Upper lobe of right lung (tissue), 1 donor: ENCODE data around the gene GNAO1. TPM values are rescaled to one million over a fixed set of nuclear protein-coding genes. Genes with fewer than 3 reads are reported as not detected.

Experiments used
- ATAC-seq: fragments of 200-7000 bp; cut with Tn5 transposase; one replicate; pipeline ENCODE4 v1.9.1; 2020; ENCODE audit warnings: mild to moderate bottlenecking, moderate library complexity
- DNase-seq: peaks from one replicate; pipeline ENCODE4 v3.0.0-alpha.2; 2020
- H3K27ac ChIP-seq: fragments of 200-600 bp; one replicate; pipeline ENCODE4 v1.8.0; 2022
- H3K27me3 ChIP-seq: fragments of 200-600 bp; one replicate; pipeline ENCODE4 v1.8.0; 2022; ENCODE audit warnings: mild to moderate bottlenecking
- H3K36me3 ChIP-seq: fragments of 200-600 bp; one replicate; pipeline ENCODE4 v1.8.0; 2022
- H3K4me1 ChIP-seq: fragments of 200-600 bp; one replicate; pipeline ENCODE4 v1.8.0; 2022
- H3K4me3 ChIP-seq: fragments of 200-600 bp; one replicate; pipeline ENCODE4 v1.8.0; 2022; ENCODE audit warnings: mild to moderate bottlenecking
- H3K9me3 ChIP-seq: fragments of 200-600 bp; one replicate; pipeline ENCODE4 v1.8.0; 2022
- CTCF ChIP-seq: fragments of 200-600 bp; IDR thresholded peaks from one replicate; pipeline ENCODE4 v1.8.0; 2022; ENCODE audit warnings: antibody characterized with exemption
- intact Hi-C: fragments of 100-400 bp; cut with DNase I; formaldehyde crosslinking; loops from one replicate; pipeline ENCODE4 v1.11.0; 2022
- long read RNA-seq: library from polyadenylated mRNA; unstranded; transcript quantifications from one replicate; pipeline ENCODE4 v2.0.0, GENCODE V29; 2021
- total RNA-seq: library from RNA; stranded (reverse); fragmentation: NEBNext Ultra II Directional; extraction: Animal tissue kit (Norgen Biotek cat#: 25700); gene quantifications from one replicate; pipeline ENCODE4 v1.2.1, GENCODE V29; 2021
- donor health status: DM: no; HTN: yes; CAD: no; lungs with severe emphysema.

The GNAO1 gene
- 1.8 TPM for total RNA-seq
- long read RNA-seq: 0 reads

- no peaks in the 10 kb centered on the region for H3K9me3 ChIP-seq
- H3K27ac ChIP-seq: no peak within 1 kb of the TSS
- H3K27me3 ChIP-seq: peaks cover 58% of the 10 kb centered on the region
- intact Hi-C loops: no loop called here
- H3K36me3 ChIP-seq: no peaks in the 10 kb centered on the region
- peak; percentile 76 for DNase-seq
- peak within 1 kb of the TSS; percentile 57 for H3K4me3 ChIP-seq
- H3K4me1 ChIP-seq: peaks cover 14% of the 10 kb centered on the region
- no peak for TF ChIP-seq CTCF
- ATAC-seq: peak; percentile 89
Measured at GRCh38 chr16:56191156-56191815, at the start of gene GNAO1. TSS of gene GNAO1 (plus strand) at chr16:56191489. CDS start at chr16:56192236, 747 bp downstream.

GRCh38 chr16:56143666-56144065 is 47.6 kb upstream of the GNAO1 start:
- Histone ChIP-seq H3K27me3 (no peaks in the 10 kb centered on the region), H3K4me1 (no peaks in the 10 kb centered on the region), H3K4me3 (no peak overlapping the region), H3K9me3 (no peaks in the 10 kb centered on the region), H3K27ac (no peak overlapping the region), H3K36me3 (no peaks in the 10 kb centered on the region)
- DNase-seq (no peak), ATAC-seq (no peak)
- intact Hi-C loops: no loop called here
- TF ChIP-seq CTCF: no peak

GRCh38 chr16:56145369-56145768 is 45.9 kb upstream of the GNAO1 start:
- ATAC-seq: no peak
- Histone ChIP-seq H3K9me3 (no peaks in the 10 kb centered on the region), H3K36me3 (no peaks in the 10 kb centered on the region), H3K27me3 (no peaks in the 10 kb centered on the region), H3K4me3 (no peak overlapping the region), H3K4me1 (no peaks in the 10 kb centered on the region), H3K27ac (no peak overlapping the region)
- no peak for TF ChIP-seq CTCF
- DNase-seq: no peak
- intact Hi-C loops: no loop called here

GRCh38 chr16:56151621-56152020 is 39.7 kb upstream of the GNAO1 start:
- H3K27me3 ChIP-seq: no peaks in the 10 kb centered on the region
- no peak overlapping the region for H3K27ac ChIP-seq
- no peak for TF ChIP-seq CTCF
- H3K4me1 ChIP-seq: no peaks in the 10 kb centered on the region
- intact Hi-C loops: no loop called here
- no peak overlapping the region for H3K4me3 ChIP-seq
- ATAC-seq (no peak), DNase-seq (no peak)
- no peaks in the 10 kb centered on the region for H3K9me3 ChIP-seq
- H3K36me3 ChIP-seq: no peaks in the 10 kb centered on the region

GRCh38 chr16:56161658-56162057 is 29.6 kb upstream of the GNAO1 start:
- Histone ChIP-seq H3K36me3 (no peaks in the 10 kb centered on the region), H3K27ac (no peak overlapping the region), H3K27me3 (no peaks in the 10 kb centered on the region), H3K4me1 (no peaks in the 10 kb centered on the region), H3K4me3 (no peak overlapping the region), H3K9me3 (no peaks in the 10 kb centered on the region)
- intact Hi-C loops: no loop called here
- no peak for ATAC-seq
- no peak for DNase-seq
- no peak for TF ChIP-seq CTCF

- TF ChIP-seq CTCF: no peak
- no peak for DNase-seq
- intact Hi-C loops: no loop called here
Measured at GRCh38 chr16:56163089-56163488, 28.2 kb upstream of the GNAO1 start.

More at GRCh38 chr16:56163089-56163488, 28.2 kb upstream of the GNAO1 start:
- no peak overlapping the region for H3K4me3 ChIP-seq
- H3K36me3 ChIP-seq: no peaks in the 10 kb centered on the region
- H3K4me1 ChIP-seq: no peaks in the 10 kb centered on the region
- no peak for ATAC-seq
- H3K9me3 ChIP-seq: no peaks in the 10 kb centered on the region
- no peak overlapping the region for H3K27ac ChIP-seq
- no peaks in the 10 kb centered on the region for H3K27me3 ChIP-seq
